Kidney (tissue), 14 donors: ENCODE data around the gene FAM3C. TPM values are rescaled to one million over a fixed set of nuclear protein-coding genes. Genes with fewer than 3 reads are reported as not detected.

ENCODE experiments used
- DNase-seq, 5 donors: peaks; one replicate each; pipeline ENCODE4 v3.0.0-alpha.2; 2013 to 2020
- FAIRE-seq: peaks from 2 replicates; lab custom pipeline; 2012; peaks lifted over from hg19 to GRCh38; lab: Jason Lieb, UNC
- H3K27ac ChIP-seq, 2 donors: one replicate each; pipeline ENCODE4 v1.7.0; 2013; ENCODE audit warnings: low read depth in 2 of 2, low read length in 2 of 2, inconsistent platforms in 1 of 2
- H3K27me3 ChIP-seq: one replicate; pipeline ENCODE4 v1.7.1; 2013; ENCODE audit warnings: low read length, inconsistent platforms; ENCODE audit not compliant: control insufficient read depth, insufficient read depth
- H3K36me3 ChIP-seq, 3 donors: one replicate each; pipeline versions ENCODE4 v1.7.0 to v1.7.1; 2013; ENCODE audit warnings: low read length in 3 of 3, control low read depth in 1 of 3, inconsistent platforms in 1 of 3; ENCODE audit not compliant: insufficient read depth in 3 of 3, control insufficient read depth in 2 of 3
- H3K4me1 ChIP-seq, 3 donors: one replicate each; pipeline versions ENCODE4 v1.7.0 to v1.7.1; 2013; ENCODE audit warnings: low read length in 3 of 3, inconsistent platforms in 1 of 3, low read depth in 1 of 3; ENCODE audit not compliant: control insufficient read depth in 2 of 3, insufficient read depth in 2 of 3
- H3K4me3 ChIP-seq, 3 donors: one replicate each; pipeline versions ENCODE4 v1.7.0 to v1.8.1; 2013; ENCODE audit warnings: low read length in 3 of 3, control low read depth in 1 of 3, inconsistent platforms in 1 of 3
- H3K9ac ChIP-seq, 3 donors: one replicate each; pipeline versions ENCODE4 v1.7.0 to v1.7.1; 2013; ENCODE audit warnings: low read length in 3 of 3, control low read depth in 1 of 3, inconsistent platforms in 1 of 3
- H3K9me3 ChIP-seq, 3 donors: one replicate each; pipeline versions ENCODE4 v1.7.0 to v1.7.1; 2013; ENCODE audit warnings: low read length in 3 of 3, control low read depth in 1 of 3, inconsistent platforms in 1 of 3; ENCODE audit not compliant: control insufficient read depth in 2 of 3, insufficient read depth in 1 of 3
- intact Hi-C: fragments of 100-400 bp; cut with DNase I; formaldehyde crosslinking; loops from one replicate; pipeline ENCODE4 v1.11.1; 2022
- polyA plus RNA-seq: library from polyadenylated mRNA; stranded (reverse); fragments of 350-450 nt; fragmentation: Illumina TruSeq; extraction: RNeasy Lipid Tissue Mini Kit (QIAGEN cat#74804); gene quantifications from one replicate; pipeline ENCODE4 v1.2.3, GENCODE V29; 2014; ENCODE audit warnings: low read depth, low replicate concordance; ENCODE audit not compliant: insufficient read depth
- total RNA-seq: library from RNA; stranded (reverse); fragmentation: NEBNext Ultra II Directional; extraction: Animal tissue kit (Norgen Biotek cat#: 25700); gene quantifications from one replicate; pipeline ENCODE4 v1.2.1, GENCODE V29; 2021
- TF ChIP-seq, protein P1 (sequence below): IDR thresholded peaks from 3 replicates; pipeline ENCODE4 v1.5.1; 2012; ENCODE audit warnings: mild to moderate bottlenecking, moderate library complexity, borderline replicate concordance; ENCODE audit not compliant: insufficient read depth; ENCODE audit errors: extremely low read depth
- donor health status: control.
- donor health status: control.
- donor health status: control.
- donor health status: control.
- donor health status: control.
- donor health status: DM: yes; HTN: yes; CAD: no.
- donor health status: Normal renal cell carcinoma (clear cell type).

Gene FAM3C
- total and polyA plus RNA-seq, 2 donors from 2014 or later = 49.5 to 82.6 TPM

GRCh38 chr7:121355574-121355973 lies 40.5 kb downstream of the FAM3C start:
- Histone ChIP-seq H3K27ac (no peak overlapping the region), H3K4me1 (no peaks in the 10 kb centered on the region), H3K9ac (no peak overlapping the region), H3K9me3 (no peaks in the 10 kb centered on the region), H3K36me3 (peaks cover 5 to 24% (median 13%) of the 10 kb centered on the region in 3 donors), H3K4me3 (no peak overlapping the region), H3K27me3 (no peaks in the 10 kb centered on the region)
- TF ChIP-seq, protein P1, sequence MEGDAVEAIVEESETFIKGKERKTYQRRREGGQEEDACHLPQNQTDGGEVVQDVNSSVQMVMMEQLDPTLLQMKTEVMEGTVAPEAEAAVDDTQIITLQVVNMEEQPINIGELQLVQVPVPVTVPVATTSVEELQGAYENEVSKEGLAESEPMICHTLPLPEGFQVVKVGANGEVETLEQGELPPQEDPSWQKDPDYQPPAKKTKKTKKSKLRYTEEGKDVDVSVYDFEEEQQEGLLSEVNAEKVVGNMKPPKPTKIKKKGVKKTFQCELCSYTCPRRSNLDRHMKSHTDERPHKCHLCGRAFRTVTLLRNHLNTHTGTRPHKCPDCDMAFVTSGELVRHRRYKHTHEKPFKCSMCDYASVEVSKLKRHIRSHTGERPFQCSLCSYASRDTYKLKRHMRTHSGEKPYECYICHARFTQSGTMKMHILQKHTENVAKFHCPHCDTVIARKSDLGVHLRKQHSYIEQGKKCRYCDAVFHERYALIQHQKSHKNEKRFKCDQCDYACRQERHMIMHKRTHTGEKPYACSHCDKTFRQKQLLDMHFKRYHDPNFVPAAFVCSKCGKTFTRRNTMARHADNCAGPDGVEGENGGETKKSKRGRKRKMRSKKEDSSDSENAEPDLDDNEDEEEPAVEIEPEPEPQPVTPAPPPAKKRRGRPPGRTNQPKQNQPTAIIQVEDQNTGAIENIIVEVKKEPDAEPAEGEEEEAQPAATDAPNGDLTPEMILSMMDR = no peak
- DNase-seq (no peak), FAIRE-seq (no peak)
- intact Hi-C loops = no loop called here

DNA sequence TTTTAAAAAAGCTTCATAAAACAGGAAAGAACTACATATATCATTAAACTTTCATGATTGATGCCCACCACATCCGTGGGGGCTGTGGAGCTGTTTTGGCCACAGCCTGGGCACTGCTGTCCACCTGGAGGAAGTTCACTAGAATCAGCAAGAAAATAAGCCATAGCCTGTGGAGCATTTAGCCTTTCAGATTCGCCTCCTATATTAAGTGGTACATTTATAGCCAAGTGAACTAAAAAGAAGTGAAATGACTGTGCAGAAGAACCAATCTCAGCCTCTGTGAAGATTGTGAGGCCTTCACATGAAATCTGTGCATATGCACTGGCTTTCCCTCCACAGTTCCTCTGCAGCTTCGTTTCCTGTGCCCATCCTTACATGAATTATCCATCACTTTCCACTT lies 43.8 kb downstream of the FAM3C start:
- Histone ChIP-seq H3K27me3 (no peaks in the 10 kb centered on the region), H3K9ac (no peak overlapping the region), H3K9me3 (no peaks in the 10 kb centered on the region), H3K4me1 (no peaks in the 10 kb centered on the region), H3K4me3 (no peak overlapping the region), H3K27ac (no peak overlapping the region), H3K36me3 (peaks cover 5 to 13% (median 13%) of the 10 kb centered on the region in 3 donors)
- intact Hi-C loops = no loop called here
- FAIRE-seq = no peak
- TF ChIP-seq, protein P1 = no peak
- no peak for DNase-seq

GRCh38 chr7:121351682-121352081 lies 44.4 kb downstream of the FAM3C start:
- intact Hi-C loops = no loop called here
- H3K36me3 ChIP-seq = peaks cover 2 to 11% (median 11%) of the 10 kb centered on the region in 3 donors
- H3K27ac ChIP-seq = no peak overlapping the region
- no peaks in the 10 kb centered on the region for H3K4me1 ChIP-seq
- no peaks in the 10 kb centered on the region for H3K27me3 ChIP-seq
- H3K9ac ChIP-seq = no peak overlapping the region
- DNase-seq = no peak
- H3K4me3 ChIP-seq = no peak overlapping the region
- FAIRE-seq = no peak
- TF ChIP-seq, protein P1 = no peak
- H3K9me3 ChIP-seq = no peaks in the 10 kb centered on the region

DNA sequence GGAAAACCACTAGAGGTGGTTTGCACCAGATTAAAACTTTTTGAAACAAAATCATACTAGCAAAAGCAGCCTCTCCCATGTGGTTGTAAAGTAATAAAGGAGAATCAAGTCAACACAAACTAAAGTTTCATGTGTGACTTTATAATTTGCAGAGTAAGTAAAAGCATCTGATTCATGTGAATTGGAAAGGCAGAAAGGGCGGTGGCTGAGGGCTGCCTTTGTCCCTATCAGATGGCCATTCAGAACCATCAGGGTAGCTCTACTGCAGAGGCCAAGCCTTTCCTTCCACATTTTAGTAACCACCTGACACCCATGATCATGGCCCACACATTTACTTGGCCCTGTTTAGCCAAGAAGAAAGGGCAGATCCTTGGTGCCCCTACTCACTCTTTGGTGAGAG lies 51.6 kb downstream of the FAM3C start:
- Histone ChIP-seq H3K9me3 (no peaks in the 10 kb centered on the region), H3K4me1 (no peaks in the 10 kb centered on the region), H3K4me3 (no peak overlapping the region), H3K27me3 (no peaks in the 10 kb centered on the region), H3K9ac (no peak overlapping the region), H3K27ac (no peak overlapping the region), H3K36me3 (peaks cover 0 to 7% (median 0%) of the 10 kb centered on the region in 3 donors)
- TF ChIP-seq, protein P1 = no peak
- FAIRE-seq (no peak), DNase-seq (no peak)
- intact Hi-C loops = no loop called here
